NT2/D1 (cell line): Measurements from ENCODE around the gene EPHB4.

Source experiments
- SUZ12 ChIP-seq: IDR thresholded peaks from 2 replicates; pipeline ENCODE4 v1.6.1; 2011; ENCODE audit not compliant: insufficient read length, insufficient read depth; ENCODE audit errors: extremely low read depth
- ZNF274 ChIP-seq: IDR thresholded peaks from 2 replicates; pipeline ENCODE4 v1.6.1; 2011; ENCODE audit warnings: mild to moderate bottlenecking, low read depth, low read length

- TF ChIP-seq ZNF274 (no peak), SUZ12 (no peak)
Observed at GRCh38 chr7:100764841-100765240, 62.5 kb downstream of the EPHB4 start.
